MM.1S (cell line): Measurements from ENCODE around the gene CHRM3.

Experiments
- DNase-seq: peaks from one replicate; pipeline ENCODE4 v3.0.0-alpha.2; 2015
- H2AFZ ChIP-seq: fragments of 300-600 bp; sonication (generic); 2 replicates; pipeline ENCODE4 v1.6.0; 2016; ENCODE audit warnings: antibody characterized with exemption, low read length
- H3F3A ChIP-seq: fragments of 300-600 bp; sonication (generic); 2 replicates; pipeline ENCODE4 v1.6.1; 2016; ENCODE audit warnings: mild to moderate bottlenecking, antibody characterized with exemption, low read length, moderate library complexity, mixed read lengths; ENCODE audit not compliant: insufficient read depth
- H3K27ac ChIP-seq: fragments of 300-600 bp; sonication (generic); 2 replicates; pipeline ENCODE4 v1.5.1; 2016; ENCODE audit warnings: mild to moderate bottlenecking, low read length
- H3K27me3 ChIP-seq: fragments of 300-600 bp; sonication (generic); replicated peaks from 2 replicates; pipeline ENCODE4 v1.6.0; 2016; ENCODE audit warnings: low read length; ENCODE audit not compliant: insufficient read depth
- H3K36me3 ChIP-seq: fragments of 300-600 bp; sonication (generic); replicated peaks from 2 replicates; pipeline ENCODE4 v1.6.1; 2016; ENCODE audit warnings: mild to moderate bottlenecking, low read length, mixed read lengths; ENCODE audit not compliant: insufficient read depth
- H3K4me1 ChIP-seq: fragments of 300-600 bp; sonication (generic); 2 replicates; pipeline ENCODE4 v1.6.1; 2016; ENCODE audit warnings: low read length, mixed read lengths
- H3K4me2 ChIP-seq: fragments of 300-600 bp; sonication (generic); 2 replicates; pipeline ENCODE4 v1.6.0; 2016; ENCODE audit warnings: low read depth, low read length
- H3K4me3 ChIP-seq: fragments of 300-600 bp; sonication (generic); 2 replicates; pipeline ENCODE4 v1.5.1; 2016; ENCODE audit warnings: low read length, mixed read lengths
- H3K79me2 ChIP-seq: fragments of 300-600 bp; sonication (generic); 2 replicates; pipeline ENCODE4 v1.6.1; 2016; ENCODE audit warnings: mixed run types, low read length, mixed read lengths
- H3K9ac ChIP-seq: fragments of 300-600 bp; sonication (generic); 2 replicates; pipeline ENCODE4 v1.6.1; 2016; ENCODE audit warnings: low read length, mixed read lengths
- H3K9me2 ChIP-seq: fragments of 300-600 bp; sonication (generic); replicated peaks from 2 replicates; pipeline ENCODE4 v1.6.1; 2016; ENCODE audit warnings: mild to moderate bottlenecking, low read length, mixed read lengths; ENCODE audit not compliant: insufficient read depth
- H3K9me3 ChIP-seq: fragments of 300-600 bp; sonication (generic); replicated peaks from 2 replicates; pipeline ENCODE4 v1.6.1; 2016; ENCODE audit warnings: mild to moderate bottlenecking, low read length, mixed read lengths; ENCODE audit not compliant: insufficient read depth
- H4K20me1 ChIP-seq: fragments of 300-600 bp; sonication (generic); 2 replicates; pipeline ENCODE4 v1.6.1; 2016; ENCODE audit warnings: mild to moderate bottlenecking, low read length, moderate library complexity, mixed read lengths; ENCODE audit not compliant: insufficient read depth
- EZH2 ChIP-seq: fragments of 300-600 bp; sonication (generic); optimal IDR thresholded peaks from 2 replicates; pipeline ENCODE3; 2017; ENCODE audit warnings: low read depth, mild to moderate bottlenecking, antibody characterized with exemption, low read length, mixed read lengths
- EZH2phosphoT487 ChIP-seq: fragments of 300-600 bp; sonication (generic); IDR thresholded peaks from 2 replicates; pipeline ENCODE4 v1.6.1; 2018; ENCODE audit warnings: antibody characterized with exemption, low read length
- TF ChIP-seq, protein P1 (sequence below): fragments of 300-600 bp; sonication (generic); IDR thresholded peaks from 2 replicates; pipeline ENCODE4 v1.5.1; 2016; ENCODE audit warnings: antibody characterized with exemption, low read length, mixed read lengths

The CHRM3 gene

DNA sequence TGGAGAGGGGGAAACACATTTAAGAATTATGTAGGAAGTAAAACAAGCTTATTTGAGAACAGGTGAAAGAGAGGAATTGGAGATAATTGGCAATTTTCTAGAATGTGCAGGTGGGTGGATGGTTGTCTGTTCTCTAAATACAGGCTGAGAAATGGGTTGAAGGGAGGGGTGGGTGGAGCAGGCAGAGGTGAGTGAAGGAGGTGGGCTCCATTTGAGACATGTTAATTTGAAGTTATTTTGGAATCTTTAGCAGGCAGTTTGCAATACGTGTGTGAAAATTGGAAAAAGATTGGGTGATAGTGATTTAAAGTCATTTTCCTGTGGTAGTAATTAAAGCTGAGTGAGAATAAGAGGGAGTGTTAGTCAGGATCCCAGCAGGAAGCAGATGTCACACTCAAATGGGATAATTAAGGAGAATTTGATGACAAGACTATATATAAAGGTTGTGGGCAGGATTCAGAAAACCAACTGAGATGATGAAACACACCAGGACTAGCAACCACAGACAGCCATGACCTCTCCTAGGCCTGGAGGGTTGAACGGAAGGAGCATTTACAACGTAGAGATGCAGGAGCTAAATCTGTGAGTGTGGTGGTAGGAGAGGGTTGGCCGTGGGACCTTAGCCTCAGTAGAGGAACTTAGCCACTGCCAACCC, 40.6 kb downstream of the CHRM3 start:
- Histone ChIP-seq H3K4me1 (no peaks in the 10 kb centered on the region), H3K27me3 (no peaks in the 10 kb centered on the region), H3K9ac (no peak overlapping the region), H3K79me2 (no peaks in the 10 kb centered on the region), H3K9me2 (no peaks in the 10 kb centered on the region), H3K27ac (no peak overlapping the region), H3K36me3 (no peaks in the 10 kb centered on the region), H2AFZ (no peak overlapping the region), H3K9me3 (no peaks in the 10 kb centered on the region), H4K20me1 (no peaks in the 10 kb centered on the region), H3K4me2 (no peak overlapping the region), H3F3A (no peaks in the 10 kb centered on the region; the same call in 1 of the 2 replicates), H3K4me3 (no peak overlapping the region)
- no peak for TF ChIP-seq EZH2
- TF ChIP-seq, protein P1, sequence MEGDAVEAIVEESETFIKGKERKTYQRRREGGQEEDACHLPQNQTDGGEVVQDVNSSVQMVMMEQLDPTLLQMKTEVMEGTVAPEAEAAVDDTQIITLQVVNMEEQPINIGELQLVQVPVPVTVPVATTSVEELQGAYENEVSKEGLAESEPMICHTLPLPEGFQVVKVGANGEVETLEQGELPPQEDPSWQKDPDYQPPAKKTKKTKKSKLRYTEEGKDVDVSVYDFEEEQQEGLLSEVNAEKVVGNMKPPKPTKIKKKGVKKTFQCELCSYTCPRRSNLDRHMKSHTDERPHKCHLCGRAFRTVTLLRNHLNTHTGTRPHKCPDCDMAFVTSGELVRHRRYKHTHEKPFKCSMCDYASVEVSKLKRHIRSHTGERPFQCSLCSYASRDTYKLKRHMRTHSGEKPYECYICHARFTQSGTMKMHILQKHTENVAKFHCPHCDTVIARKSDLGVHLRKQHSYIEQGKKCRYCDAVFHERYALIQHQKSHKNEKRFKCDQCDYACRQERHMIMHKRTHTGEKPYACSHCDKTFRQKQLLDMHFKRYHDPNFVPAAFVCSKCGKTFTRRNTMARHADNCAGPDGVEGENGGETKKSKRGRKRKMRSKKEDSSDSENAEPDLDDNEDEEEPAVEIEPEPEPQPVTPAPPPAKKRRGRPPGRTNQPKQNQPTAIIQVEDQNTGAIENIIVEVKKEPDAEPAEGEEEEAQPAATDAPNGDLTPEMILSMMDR, result no peak
- no peak for TF ChIP-seq EZH2phosphoT487
- no peak for DNase-seq

DNA sequence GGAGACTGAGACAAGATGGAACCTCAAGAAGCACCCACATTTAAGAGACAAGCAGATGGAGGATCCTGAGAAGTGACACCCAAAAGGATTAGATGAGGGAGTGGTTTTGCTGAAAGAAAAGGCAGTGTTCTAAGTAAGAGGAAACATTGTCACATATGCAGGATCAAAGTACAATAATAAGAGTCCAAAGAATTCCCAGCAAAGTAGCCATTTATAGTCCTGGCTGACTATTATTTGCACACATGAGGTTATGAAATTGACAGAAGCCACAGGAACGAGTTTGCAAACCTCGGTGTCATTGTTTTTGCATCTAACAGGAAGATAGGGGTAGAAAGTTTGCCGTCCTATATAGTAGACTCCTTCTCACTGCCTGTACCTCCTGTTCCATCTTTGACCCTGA, 41.3 kb downstream of the CHRM3 start:
- no peaks in the 10 kb centered on the region; the same call in 1 of the 2 replicates for H3F3A ChIP-seq
- H3K36me3 ChIP-seq, result no peaks in the 10 kb centered on the region
- H3K4me1 ChIP-seq, result no peaks in the 10 kb centered on the region
- H3K9me3 ChIP-seq, result no peaks in the 10 kb centered on the region
- H3K27me3 ChIP-seq, result no peaks in the 10 kb centered on the region
- no peak overlapping the region for H3K9ac ChIP-seq
- H3K4me3 ChIP-seq, result no peak overlapping the region
- H4K20me1 ChIP-seq, result no peaks in the 10 kb centered on the region
- TF ChIP-seq, protein P1, result no peak
- TF ChIP-seq EZH2, result no peak
- no peak for TF ChIP-seq EZH2phosphoT487
- H3K9me2 ChIP-seq, result no peaks in the 10 kb centered on the region
- no peak overlapping the region for H2AFZ ChIP-seq
- H3K27ac ChIP-seq, result no peak overlapping the region
- DNase-seq, result no peak
- no peak overlapping the region for H3K4me2 ChIP-seq
- H3K79me2 ChIP-seq, result no peaks in the 10 kb centered on the region

DNA sequence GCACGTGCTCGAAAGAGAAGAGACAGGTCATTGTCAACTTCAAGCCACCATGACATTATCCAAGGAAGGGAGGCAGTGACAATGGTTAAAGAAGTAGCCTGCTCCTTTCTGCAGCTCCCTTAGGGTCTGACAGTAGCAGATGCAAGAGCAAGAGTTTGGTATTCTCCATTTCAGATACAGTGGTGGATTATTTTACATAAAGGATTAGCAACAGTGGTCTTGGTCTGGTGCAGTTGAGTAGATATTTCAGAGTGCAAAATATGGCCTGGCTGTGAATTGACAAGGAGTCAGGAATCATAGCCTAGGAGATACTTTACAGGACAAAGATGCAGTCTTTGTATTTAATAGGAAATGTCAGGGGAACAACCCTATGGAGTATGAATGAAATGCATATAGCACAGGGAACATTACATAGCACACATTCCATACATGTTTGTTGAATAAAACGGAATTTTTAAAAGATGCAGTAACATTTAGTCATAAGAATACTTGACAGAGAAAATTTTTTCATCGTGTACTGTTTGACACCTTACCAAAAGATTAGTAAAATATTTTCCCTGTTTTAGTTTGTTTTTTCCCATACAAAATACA, 41.8 kb downstream of the CHRM3 start:
- Histone ChIP-seq H2AFZ (no peak overlapping the region), H3K27me3 (no peaks in the 10 kb centered on the region), H3K9me2 (no peaks in the 10 kb centered on the region), H3F3A (no peaks in the 10 kb centered on the region), H4K20me1 (no peaks in the 10 kb centered on the region), H3K9me3 (no peaks in the 10 kb centered on the region), H3K4me3 (no peak overlapping the region), H3K4me1 (no peaks in the 10 kb centered on the region), H3K79me2 (no peaks in the 10 kb centered on the region), H3K4me2 (no peak overlapping the region), H3K36me3 (no peaks in the 10 kb centered on the region), H3K27ac (no peak overlapping the region), H3K9ac (no peak overlapping the region)
- TF ChIP-seq EZH2 (no peak), EZH2phosphoT487 (no peak)
- TF ChIP-seq, protein P1, result no peak
- no peak for DNase-seq
